ENCODE results near the gene CNTN6. TPM values are rescaled to one million over a fixed set of nuclear protein-coding genes. Genes with fewer than 3 reads are reported as not detected.
A peak's percentile ranks its signal among the peaks of the same experiment; 100 is the strongest.

The CNTN6 gene
- total RNA-seq, 4 donors from 2014 or later: not detected

- Histone ChIP-seq H3K36me3 (no peaks in the 10 kb centered on the region), H3K27ac (no peak overlapping the region), H3K27me3 (no peaks in the 10 kb centered on the region), H3K9me3 (no peaks in the 10 kb centered on the region), H3K4me3 (no peak overlapping the region), H3K4me1 (no peaks in the 10 kb centered on the region)
- no peak for TF ChIP-seq EP300 (IDR thresholded peaks at IDR 0.05; ENCODE audit: low read depth)
- peak in 1 of 5 experiments; percentile 12 for TF ChIP-seq CTCF (IDR thresholded peaks at IDR 0.05)
- no peak for TF ChIP-seq POLR2A (IDR thresholded peaks at IDR 0.05)
- in situ Hi-C loops (cut with MboI; ENCODE audit: low pct_ligation_motif_present in 1 of 4, low pct_unique_long_range_greater_than_20kb in 1 of 4, low sequenced_read_pairs in 3 of 4) (loop anchor here in 1 of 4 donors (25.0 kb wide), 2 partner anchors 900 to 1925 kb away; no protein-coding TSS in a partner anchor), intact Hi-C loops (cut with DNase I; ENCODE audit: low total_unique reads) (no loop called here)
- DNase-seq: no peak
- 33 to 34% methylated on average over 3 of the region's 3 CpGs for WGBS, 2 donors (ENCODE audit: low coverage in 1 of 2)
These were observed 5.7 kb upstream of the CNTN6 start for GRCh38 chr3:1087066-1087560.

GRCh38 chr3:1088503-1088902 is 4.3 kb upstream of the CNTN6 start:
- H3K9me3 ChIP-seq: no peaks in the 10 kb centered on the region
- H3K4me3 ChIP-seq: no peak overlapping the region
- in situ Hi-C loops (cut with MboI; ENCODE audit: low pct_ligation_motif_present in 1 of 4, low pct_unique_long_range_greater_than_20kb in 1 of 4, low sequenced_read_pairs in 3 of 4) (loop anchor here in 1 of 4 donors (25.0 kb wide), 2 partner anchors 899 to 1924 kb away; no protein-coding TSS in a partner anchor), intact Hi-C loops (cut with DNase I; ENCODE audit: low total_unique reads) (no loop called here)
- DNase-seq: no peak
- no peaks in the 10 kb centered on the region for H3K36me3 ChIP-seq
- H3K4me1 ChIP-seq: no peaks in the 10 kb centered on the region
- TF ChIP-seq EP300 (IDR thresholded peaks at IDR 0.05; ENCODE audit: low read depth) (no peak), POLR2AphosphoS5 (IDR thresholded peaks at IDR 0.05) (no peak), CTCF (IDR thresholded peaks at IDR 0.05) (no peak), POLR2A (IDR thresholded peaks at IDR 0.05) (no peak)
- WGBS, 2 donors (ENCODE audit: low coverage in 1 of 2): 76 to 77% methylated on average over 1 of the region's 1 CpG
- H3K27ac ChIP-seq: no peak overlapping the region
- no peaks in the 10 kb centered on the region for H3K27me3 ChIP-seq

- Histone ChIP-seq H3K4me3 (no peak overlapping the region), H3K9me3 (no peaks in the 10 kb centered on the region), H3K27me3 (no peaks in the 10 kb centered on the region), H3K36me3 (no peaks in the 10 kb centered on the region), H3K27ac (no peak overlapping the region), H3K4me1 (no peaks in the 10 kb centered on the region)
- intact Hi-C loops (cut with DNase I; ENCODE audit: low total_unique reads) (loop anchor here (5.0 kb wide), 1 partner anchor 1026 kb away; no protein-coding TSS in a partner anchor), in situ Hi-C loops (cut with MboI; ENCODE audit: low pct_ligation_motif_present in 1 of 4, low pct_unique_long_range_greater_than_20kb in 1 of 4, low sequenced_read_pairs in 3 of 4) (loop anchor here in 1 of 4 donors (25.0 kb wide), 2 partner anchors 896 to 1921 kb away; no protein-coding TSS in a partner anchor)
- no peak for TF ChIP-seq CTCF (IDR thresholded peaks at IDR 0.05)
- TF ChIP-seq POLR2A (IDR thresholded peaks at IDR 0.05): no peak
- no peak for TF ChIP-seq EP300 (IDR thresholded peaks at IDR 0.05; ENCODE audit: low read depth)
- TF ChIP-seq POLR2AphosphoS5 (IDR thresholded peaks at IDR 0.05): no peak
- 77 to 100% methylated on average over 1 of the region's 1 CpG for WGBS, 2 donors (ENCODE audit: low coverage in 1 of 2)
- no peak for DNase-seq
These were observed 1.5 kb upstream of the CNTN6 start for GRCh38 chr3:1091286-1091685.

- Histone ChIP-seq H3K4me3 (no peak overlapping the region), H3K4me1 (no peaks in the 10 kb centered on the region), H3K9me3 (no peaks in the 10 kb centered on the region), H3K36me3 (no peaks in the 10 kb centered on the region), H3K27ac (no peak overlapping the region), H3K27me3 (no peaks in the 10 kb centered on the region)
- DNase-seq: no peak
- intact Hi-C loops (cut with DNase I; ENCODE audit: low total_unique reads) (loop anchor here (5.0 kb wide), 1 partner anchor 1025 kb away; no protein-coding TSS in a partner anchor), in situ Hi-C loops (cut with MboI; ENCODE audit: low pct_ligation_motif_present in 1 of 4, low pct_unique_long_range_greater_than_20kb in 1 of 4, low sequenced_read_pairs in 3 of 4) (loop anchor here in 1 of 4 donors (25.0 kb wide), 2 partner anchors 895 to 1920 kb away; no protein-coding TSS in a partner anchor)
- 69 to 75% methylated on average over 2 of the region's 2 CpGs for WGBS, 2 donors (ENCODE audit: low coverage in 1 of 2)
- no peak for TF ChIP-seq EP300 (IDR thresholded peaks at IDR 0.05; ENCODE audit: low read depth)
- TF ChIP-seq POLR2A (IDR thresholded peaks at IDR 0.05): no peak
- no peak for TF ChIP-seq CTCF (IDR thresholded peaks at IDR 0.05)
- TF ChIP-seq POLR2AphosphoS5 (IDR thresholded peaks at IDR 0.05): no peak
These were observed 763 bp upstream of the CNTN6 start for GRCh38 chr3:1092061-1092460.

Measured in transverse colon (tissue), 4 donors.